ELF-1 (cell line): Measurements from ENCODE around the gene ASB6.
"Not testable (repeated sequence)": the region's sequence is repeated elsewhere in the genome, so short reads cannot be mapped to it uniquely, and the experiment has no call there.

Experiments used
- DNase-seq: peaks from one replicate; pipeline ENCODE4 v3.0.0-alpha.2; 2016; ENCODE audit warnings: low read depth, low spot score

ASB6 gene

GRCh38 chr9:129608561-129609481, 33.1 kb downstream of the ASB6 start:
- DNase-seq: no peak

GRCh38 chr9:129607027-129607387, 34.9 kb downstream of the ASB6 start:
- no peak for DNase-seq

GRCh38 chr9:129606161-129607026, 35.6 kb downstream of the ASB6 start:
- DNase-seq: no peak

GRCh38 chr9:129604766-129605163, 37.2 kb downstream of the ASB6 start:
- DNase-seq: no peak

GRCh38 chr9:129604056-129604765, 37.7 kb downstream of the ASB6 start:
- no peak for DNase-seq

- DNase-seq: no peak
These were observed 39.1 kb downstream of the ASB6 start for GRCh38 chr9:129602598-129603415.

- DNase-seq: no peak
These were observed 40.8 kb downstream of the ASB6 start for GRCh38 chr9:129601082-129601674.

- no peak for DNase-seq
These were observed 43.8 kb downstream of the ASB6 start for GRCh38 chr9:129598089-129598596.

GRCh38 chr9:129597355-129598088, 44.4 kb downstream of the ASB6 start:
- DNase-seq: peak; percentile 91

GRCh38 chr9:129596541-129597331, 45.2 kb downstream of the ASB6 start:
- DNase-seq: peak; percentile 91

- no peak for DNase-seq
These were observed 45.9 kb downstream of the ASB6 start for GRCh38 chr9:129595903-129596540.

GRCh38 chr9:129595311-129595741, 46.6 kb downstream of the ASB6 start:
- DNase-seq: no peak

- DNase-seq: no peak
These were observed 47.3 kb downstream of the ASB6 start for GRCh38 chr9:129594632-129595031.

GRCh38 chr9:129592790-129593189, 49.2 kb downstream of the ASB6 start:
- not testable (repeated sequence) for DNase-seq

GRCh38 chr9:129591916-129592315, 50.0 kb downstream of the ASB6 start:
- no peak for DNase-seq

GRCh38 chr9:129590466-129590865, 51.5 kb downstream of the ASB6 start:
- no peak for DNase-seq

GRCh38 chr9:129587487-129588262, 54.3 kb downstream of the ASB6 start:
- peak; percentile 97 for DNase-seq

GRCh38 chr9:129586685-129587084, 55.3 kb downstream of the ASB6 start:
- no peak for DNase-seq
